Measurements from ENCODE around the gene CC2D1B. TPM values are rescaled to one million over a fixed set of nuclear protein-coding genes. Genes with fewer than 3 reads are reported as not detected.
A peak's percentile ranks its signal among the peaks of the same experiment; 100 is the strongest.

Gene CC2D1B
- total and polyA plus RNA-seq, 9 of the 15 experiments (the other 6 are each of a cell fraction or from before 2014, with no cell fraction given): 1.2 to 33.6 (median 25.5) TPM

- TF ChIP-seq ZHX1 (conservative IDR thresholded peaks at IDR 0.05; ENCODE audit: low read length) (no peak), ETV1 (tag; conservative IDR thresholded peaks at IDR 0.05; ENCODE audit: low read depth) (peak; percentile 67), NFYB (IDR thresholded peaks at IDR 0.05; ENCODE audit: extremely low read depth, insufficient read length) (peak; percentile 59), ZNF224 (CRISPR knock-in tag; IDR thresholded peaks at IDR 0.05) (no peak), SMAD1 (IDR thresholded peaks at IDR 0.05; ENCODE audit: low read depth, low read length, partially characterized antibody) (peak; percentile 42), SMARCA5 (IDR thresholded peaks at IDR 0.05) (no peak), RBM14 (IDR thresholded peaks at IDR 0.05; ENCODE audit: borderline replicate concordance, insufficient read depth, low read depth, low read length) (0 out of 2 replicates have a peak, but pooled peaks have one; percentile 58), HEY1 (CRISPR knock-in tag; IDR thresholded peaks at IDR 0.05; ENCODE audit: borderline replicate concordance) (no peak), ILF3 (IDR thresholded peaks at IDR 0.05; ENCODE audit: borderline replicate concordance) (peak; percentile 81; the same call in 1 of the 2 replicates), POLR2A (conservative IDR thresholded peaks at IDR 0.05) (peak; percentile 93), NR3C1 (CRISPR knock-in tag; IDR thresholded peaks at IDR 0.05) (peak; percentile 71; the same call in 1 of the 2 replicates), RNF2 (IDR thresholded peaks at IDR 0.05) (no peak), ADNP (tag; IDR thresholded peaks at IDR 0.05) (no peak), FOS (IDR thresholded peaks at IDR 0.05; ENCODE audit: extremely low read depth, insufficient read length) (no peak), HDAC1 (IDR thresholded peaks at IDR 0.05) (peak in 1 of 2 experiments; percentile 91; a peak in 2 of 4 replicates), COPS2 (conservative IDR thresholded peaks at IDR 0.05) (no peak), CHD1 (IDR thresholded peaks at IDR 0.05; ENCODE audit: low read length) (peak; percentile 96), ELK3 (CRISPR knock-in tag; IDR thresholded peaks at IDR 0.05) (no peak), IRF1 (CRISPR knock-in tag; IDR thresholded peaks at IDR 0.05; ENCODE audit: borderline replicate concordance) (peak; percentile 66; the same call in 1 of the 2 replicates), ZNF584 (CRISPR knock-in tag; IDR thresholded peaks at IDR 0.05; ENCODE audit: low read depth) (no peak), KLF10 (CRISPR knock-in tag; IDR thresholded peaks at IDR 0.05) (no peak), GABPA (tag; conservative IDR thresholded peaks at IDR 0.05; ENCODE audit: low read depth) (peak; percentile 77), NR2C1 (IDR thresholded peaks at IDR 0.05) (no peak), NR2C1 (tag; IDR thresholded peaks at IDR 0.05) (no peak), ZNF354B (CRISPR knock-in tag; IDR thresholded peaks at IDR 0.05) (no peak), ATF1 (CRISPR knock-in tag; IDR thresholded peaks at IDR 0.05) (no peak), ATF1 (tag; IDR thresholded peaks at IDR 0.05) (no peak; the same call in 1 of the 2 replicates)
Measured at GRCh38 chr1:52365746-52366516, at the start of gene CC2D1B (continued).
